WI38 (cell line): ENCODE data around the gene VAT1.
A peak's percentile ranks its signal among the peaks of the same experiment; 100 is the strongest.
"Not testable (repeated sequence)": the region's sequence is repeated elsewhere in the genome, so short reads cannot be mapped to it uniquely, and the experiment has no call there.

Experiments
- H3K4me3 ChIP-seq: 2 replicates; pipeline ENCODE4 v1.5.1; 2011; ENCODE audit warnings: low read depth, mild to moderate bottlenecking, control low read depth, low read length
- TF ChIP-seq, protein P1 (sequence below): IDR thresholded peaks from 2 replicates; pipeline ENCODE4 v1.5.1; 2012; ENCODE audit warnings: low read depth, mild to moderate bottlenecking, control low read depth, low read length

The VAT1 gene

DNA sequence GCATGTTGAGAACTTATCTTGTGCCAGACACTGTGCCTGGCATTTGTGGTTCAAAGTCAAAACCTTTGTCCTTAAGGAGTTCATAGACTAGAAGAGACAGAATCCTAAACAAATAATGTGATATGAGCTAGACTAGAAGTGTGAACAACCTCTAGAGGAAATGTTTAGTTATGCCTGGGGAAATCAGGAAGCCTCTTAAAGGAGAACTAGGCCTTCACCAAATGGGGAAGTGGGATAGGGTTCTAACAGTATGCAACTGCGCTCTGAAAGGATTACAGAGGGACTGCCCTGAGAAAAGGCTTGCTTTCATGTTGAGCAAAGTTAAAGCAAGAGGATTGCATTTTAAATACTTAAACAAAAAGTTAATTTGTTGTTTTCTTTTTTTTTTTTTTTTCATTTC, 37.0 kb downstream of the VAT1 start:
- TF ChIP-seq, protein P1, sequence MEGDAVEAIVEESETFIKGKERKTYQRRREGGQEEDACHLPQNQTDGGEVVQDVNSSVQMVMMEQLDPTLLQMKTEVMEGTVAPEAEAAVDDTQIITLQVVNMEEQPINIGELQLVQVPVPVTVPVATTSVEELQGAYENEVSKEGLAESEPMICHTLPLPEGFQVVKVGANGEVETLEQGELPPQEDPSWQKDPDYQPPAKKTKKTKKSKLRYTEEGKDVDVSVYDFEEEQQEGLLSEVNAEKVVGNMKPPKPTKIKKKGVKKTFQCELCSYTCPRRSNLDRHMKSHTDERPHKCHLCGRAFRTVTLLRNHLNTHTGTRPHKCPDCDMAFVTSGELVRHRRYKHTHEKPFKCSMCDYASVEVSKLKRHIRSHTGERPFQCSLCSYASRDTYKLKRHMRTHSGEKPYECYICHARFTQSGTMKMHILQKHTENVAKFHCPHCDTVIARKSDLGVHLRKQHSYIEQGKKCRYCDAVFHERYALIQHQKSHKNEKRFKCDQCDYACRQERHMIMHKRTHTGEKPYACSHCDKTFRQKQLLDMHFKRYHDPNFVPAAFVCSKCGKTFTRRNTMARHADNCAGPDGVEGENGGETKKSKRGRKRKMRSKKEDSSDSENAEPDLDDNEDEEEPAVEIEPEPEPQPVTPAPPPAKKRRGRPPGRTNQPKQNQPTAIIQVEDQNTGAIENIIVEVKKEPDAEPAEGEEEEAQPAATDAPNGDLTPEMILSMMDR, result no peak
- no peak overlapping the region for H3K4me3 ChIP-seq

DNA sequence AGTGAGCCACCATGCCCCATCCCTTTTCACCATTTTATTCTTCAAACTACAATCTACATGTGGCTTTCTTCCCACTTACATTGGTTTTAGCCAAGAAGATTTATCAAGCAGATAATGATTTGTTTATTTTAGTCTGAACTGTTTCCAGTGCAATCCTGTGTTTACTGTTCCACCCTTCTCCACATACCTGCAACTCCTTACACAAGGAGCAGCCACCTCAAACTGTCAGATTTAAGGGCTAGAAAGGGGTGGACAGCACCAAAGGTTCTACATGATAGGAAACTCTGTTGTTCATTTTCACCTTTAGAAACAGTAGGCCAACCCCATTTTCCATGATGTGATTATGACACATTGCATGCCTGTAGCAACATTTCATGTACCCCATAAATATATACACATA, 39.9 kb downstream of the VAT1 start:
- TF ChIP-seq, protein P1, result no peak
- no peak overlapping the region for H3K4me3 ChIP-seq

DNA sequence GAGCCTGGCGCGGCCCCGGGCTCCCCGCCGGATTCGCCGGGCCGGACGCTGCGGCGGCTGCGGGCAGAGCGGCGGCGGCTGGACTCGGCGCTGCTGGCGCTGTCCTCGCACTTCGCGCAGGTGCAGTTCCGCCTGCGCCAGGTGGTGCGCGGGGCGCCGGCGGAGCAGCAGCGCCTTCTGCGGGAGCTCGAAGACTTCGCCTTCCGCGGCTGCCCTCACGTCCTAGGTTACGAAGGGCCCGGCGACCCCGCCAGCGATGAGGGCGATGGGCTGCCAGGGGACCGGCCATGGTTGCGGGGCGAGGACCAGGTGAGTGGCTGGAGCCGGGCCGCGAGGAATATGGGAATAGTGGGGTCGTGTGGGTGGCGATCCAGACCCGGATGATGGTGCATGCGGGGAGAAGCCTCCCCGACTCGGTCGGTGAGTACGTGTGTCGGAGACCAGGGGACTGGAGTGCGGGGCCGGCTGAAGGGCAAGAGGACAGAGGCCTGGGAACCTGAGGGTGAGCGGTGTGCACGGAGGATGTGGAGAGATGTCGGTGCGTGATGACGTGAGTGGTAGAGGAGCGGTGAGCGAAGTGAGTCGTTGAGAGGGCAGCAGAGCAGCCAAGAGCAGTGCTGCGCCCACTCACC, 41.3 kb downstream of the VAT1 start:
- peak overlapping the region; percentile 86 for H3K4me3 ChIP-seq
- TF ChIP-seq, protein P1, result no peak

DNA sequence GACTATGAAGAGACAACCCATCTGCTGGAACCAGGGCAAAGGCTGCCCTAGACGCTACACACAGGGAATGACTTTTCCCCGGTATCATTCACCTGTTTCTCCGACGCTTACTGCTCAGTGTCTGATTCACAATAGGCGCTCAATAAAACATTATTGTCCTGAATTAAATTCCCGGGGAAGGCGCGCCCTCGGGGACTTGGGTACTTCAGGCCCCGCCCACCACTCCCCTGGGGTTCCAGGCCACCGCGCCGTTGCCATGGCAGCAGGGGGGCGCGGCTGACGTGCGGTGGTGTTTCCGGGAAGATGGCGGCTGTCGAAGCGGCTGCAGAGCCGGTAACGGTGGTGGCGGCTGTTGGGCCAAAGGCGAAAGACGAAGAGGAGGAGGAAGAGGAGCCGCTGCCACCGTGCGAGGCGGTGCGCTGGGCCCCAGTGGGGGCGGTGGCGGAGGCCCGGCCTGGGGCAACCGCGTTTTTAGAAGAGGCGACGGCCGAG, 41.9 kb downstream of the VAT1 start, which contains the start of gene RUNDC1:
RUNDC1 (plus strand) TSS at position 292 of the 492 bp plus-strand sequence; CDS start at position 304, 12 bp downstream.
- TF ChIP-seq, protein P1, result no peak

DNA sequence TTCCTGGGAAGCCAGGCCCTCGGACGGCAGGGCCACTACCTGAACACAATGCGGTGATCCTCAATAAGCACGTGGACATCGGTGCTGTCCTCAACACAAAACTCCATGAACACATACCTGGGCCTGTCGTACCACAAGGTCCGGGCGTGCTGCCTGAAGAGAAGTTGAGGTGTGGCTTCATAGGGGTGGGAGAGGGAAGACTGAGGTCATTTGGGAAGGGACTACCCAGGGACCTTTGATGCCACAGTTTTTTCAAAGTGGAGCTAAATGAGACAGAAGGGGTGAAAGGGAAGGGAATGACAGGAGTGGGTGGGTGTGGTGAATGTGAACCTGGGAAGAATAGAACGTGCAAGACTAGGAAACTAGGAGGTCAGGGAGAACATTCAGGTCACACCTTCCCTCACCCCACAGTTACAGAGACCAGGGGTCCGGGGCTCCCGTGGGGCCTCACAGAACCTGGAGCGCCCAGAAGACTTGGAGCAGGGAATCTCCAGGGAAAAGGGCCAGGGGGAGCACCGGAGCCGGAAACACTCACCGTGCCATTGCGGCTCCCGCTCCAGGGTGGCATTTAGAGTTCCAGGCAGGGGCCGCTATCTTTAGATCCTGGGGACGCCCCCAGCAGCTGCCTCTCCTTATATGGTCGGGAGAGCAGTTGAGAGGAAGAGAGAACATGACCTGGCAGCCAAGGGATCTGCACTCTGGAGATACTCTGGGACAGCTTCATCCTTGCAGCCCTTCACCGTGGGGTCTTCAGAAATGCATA, 42.5 kb downstream of the VAT1 start, which contains the start of gene PTGES3L:
PTGES3L (minus strand) TSS at position 570 of the 763 bp plus-strand sequence; CDS start at position 543, 27 bp downstream.
- H3K4me3 ChIP-seq, result peak within 1 kb of the TSS; percentile 86
- TF ChIP-seq, protein P1, result no peak

More for the DNA sequence above, 41.9 kb downstream of the VAT1 start, which contains the start of gene RUNDC1:
- H3K4me3 ChIP-seq, result peak within 1 kb of the TSS; percentile 86

DNA sequence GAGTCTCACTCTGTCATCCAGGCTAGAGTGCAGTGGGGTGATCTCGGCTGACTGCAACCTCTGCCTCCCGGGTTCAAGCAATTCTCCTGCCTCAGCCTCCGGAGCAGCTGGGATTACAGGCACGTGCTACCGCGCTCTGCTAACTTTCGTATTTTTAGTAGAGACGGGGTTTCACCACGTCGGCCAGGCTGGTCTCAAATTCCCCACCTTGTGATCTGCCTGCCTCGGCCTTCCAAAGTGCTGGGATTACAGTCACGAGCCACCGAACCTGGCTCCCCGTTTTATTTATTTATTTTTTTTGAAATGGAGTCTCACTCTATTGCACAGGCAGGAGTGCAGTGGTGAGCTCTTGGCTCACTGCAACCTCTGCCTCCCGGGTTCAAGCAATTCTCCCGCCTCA, 46.5 kb downstream of the VAT1 start:
- not testable (repeated sequence) for H3K4me3 ChIP-seq

DNA sequence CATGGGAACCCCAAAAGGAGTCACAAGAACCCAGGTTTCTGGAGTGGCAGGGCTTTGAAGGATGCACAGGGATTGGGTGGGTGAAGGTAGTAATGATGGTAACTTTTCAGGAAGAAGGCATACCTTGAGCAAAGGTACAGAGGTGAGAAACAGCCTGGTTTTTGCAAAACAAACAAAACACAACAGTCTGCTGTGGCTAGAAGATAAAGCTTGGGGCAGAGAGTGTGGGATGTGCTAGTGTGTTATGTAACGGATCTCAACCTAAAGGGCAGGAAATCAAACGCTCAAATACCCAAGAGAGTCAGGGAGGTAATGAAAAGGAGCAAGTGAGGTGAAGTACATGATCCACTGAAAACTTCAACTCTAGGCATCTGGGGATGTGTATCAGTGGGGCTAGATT, 46.9 kb downstream of the VAT1 start:
- H3K4me3 ChIP-seq, result no peak overlapping the region
- TF ChIP-seq, protein P1, result no peak

DNA sequence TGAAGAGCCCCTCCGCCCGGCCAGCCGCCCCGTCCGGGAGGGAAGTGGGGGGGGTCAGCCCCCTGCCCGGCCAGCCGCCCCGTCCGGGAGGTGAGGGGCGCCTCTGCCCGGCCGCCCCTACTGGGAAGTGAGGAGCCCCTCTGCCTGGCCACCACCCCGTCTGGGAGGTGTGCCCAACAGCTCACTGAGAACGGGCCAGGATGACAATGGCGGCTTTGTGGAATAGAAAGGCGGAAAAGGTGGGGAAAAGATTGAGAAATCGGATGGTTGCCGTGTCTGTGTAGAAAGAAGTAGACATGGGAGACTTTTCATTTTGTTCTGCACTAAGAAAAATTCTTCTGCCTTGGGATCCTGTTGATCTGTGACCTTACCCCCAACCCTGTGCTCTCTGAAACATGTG, 48.9 kb downstream of the VAT1 start:
- not testable (repeated sequence) for H3K4me3 ChIP-seq
